Vagina (tissue), 2 donors: ENCODE results near the gene ADPRHL1.

Experiments used
- CTCF ChIP-seq, 3 experiments: fragments of 450-650 bp in 2 of 3; fragments of 200-600 bp in 1 of 3; sonication (generic) in 1 of 3; IDR thresholded peaks; one replicate each; pipeline ENCODE4 v1.5.1; 2017 to 2019; ENCODE audit warnings: antibody characterized with exemption in 3 of 3, mild to moderate bottlenecking in 2 of 3, moderate library complexity in 2 of 3
- POLR2A ChIP-seq, 2 donors: fragments of 450-650 bp; IDR thresholded peaks; one replicate each; pipeline ENCODE4 v1.6.1; 2017; ENCODE audit warnings: antibody characterized with exemption in 2 of 2, mild to moderate bottlenecking in 2 of 2, moderate library complexity in 2 of 2

DNA sequence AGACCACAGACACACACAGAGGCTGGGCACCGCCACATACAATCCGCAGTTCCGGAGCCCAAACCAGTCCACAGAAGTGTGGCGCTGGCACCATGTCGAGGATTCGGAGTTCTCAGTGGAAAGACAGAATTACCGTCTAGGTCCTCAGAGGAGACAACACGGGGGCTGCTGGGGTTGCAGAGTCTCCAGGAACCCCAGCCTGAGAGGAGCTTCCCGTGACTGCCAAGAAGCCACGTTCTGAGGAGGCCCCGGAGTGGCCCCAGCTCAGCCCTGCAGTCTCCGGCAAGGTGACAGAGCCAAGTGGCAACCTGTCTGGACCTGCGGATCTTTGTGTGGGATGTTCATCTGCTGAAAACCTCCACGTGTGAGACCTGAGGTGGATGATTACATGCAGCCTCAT is 7.3 kb upstream of the ADPRHL1 start:
- TF ChIP-seq POLR2A (IDR thresholded peaks at IDR 0.05) (no peak), CTCF (IDR thresholded peaks at IDR 0.05) (no peak)
